Astrocyte (in vitro differentiated cells and primary cell): ENCODE measurements around the gene DES. TPM values are rescaled to one million over a fixed set of nuclear protein-coding genes. Genes with fewer than 3 reads are reported as not detected.

Experiments used
- DNase-seq: peaks from one replicate; pipeline ENCODE4 v3.0.0-alpha.2; 2010; ENCODE audit warnings: low read depth
- FAIRE-seq: peaks from 2 replicates; lab custom pipeline; 2011; peaks lifted over from hg19 to GRCh38; lab: Jason Lieb, UNC
- H2AFZ ChIP-seq: 2 replicates; pipeline ENCODE4 v1.6.0; 2012; ENCODE audit warnings: low read depth, low read length, inconsistent platforms
- H3K27ac ChIP-seq: 2 replicates; pipeline ENCODE4 v1.5.1; 2011; ENCODE audit warnings: low read depth, low read length, inconsistent platforms
- H3K27me3 ChIP-seq: 2 replicates; pipeline ENCODE4 v1.6.0; 2011; ENCODE audit warnings: low read length, inconsistent platforms; ENCODE audit not compliant: insufficient read depth
- H3K36me3 ChIP-seq: 2 replicates; pipeline ENCODE4 v1.5.1; 2011; ENCODE audit warnings: low read length, inconsistent platforms; ENCODE audit not compliant: insufficient read depth
- H3K4me1 ChIP-seq: 2 replicates; pipeline ENCODE4 v1.5.1; 2011; ENCODE audit warnings: low read length, inconsistent platforms; ENCODE audit not compliant: insufficient read depth
- H3K4me2 ChIP-seq: 2 replicates; pipeline ENCODE4 v1.6.0; 2012; ENCODE audit warnings: low read length, inconsistent platforms
- H3K4me3 ChIP-seq: 2 replicates; pipeline ENCODE4 v1.5.1; 2011; ENCODE audit warnings: low read depth, mild to moderate bottlenecking, low read length, inconsistent platforms; ENCODE audit not compliant: insufficient read depth
- H3K79me2 ChIP-seq: 2 replicates; pipeline ENCODE4 v1.6.0; 2012; ENCODE audit warnings: mild to moderate bottlenecking, low read length, inconsistent platforms; ENCODE audit not compliant: insufficient read depth
- H3K9ac ChIP-seq: 2 replicates; pipeline ENCODE4 v1.6.0; 2012; ENCODE audit warnings: mild to moderate bottlenecking, low read length, inconsistent platforms
- H3K9me3 ChIP-seq: 2 replicates; pipeline ENCODE4 v1.5.1; 2012; ENCODE audit warnings: low read depth, mild to moderate bottlenecking, low read length, inconsistent platforms; ENCODE audit not compliant: insufficient read depth
- H4K20me1 ChIP-seq: 2 replicates; pipeline ENCODE4 v1.6.0; 2012; ENCODE audit warnings: low read length, inconsistent platforms; ENCODE audit not compliant: insufficient read depth
- H3K27ac Mint-ChIP-seq: one replicate; pipeline ENCODE4 v1.8.0; 2021; ENCODE audit warnings: mild to moderate bottlenecking, mixed read lengths; ENCODE audit not compliant: unreplicated experiment
- H3K27me3 Mint-ChIP-seq: one replicate; pipeline ENCODE4 v1.8.0; 2021; ENCODE audit warnings: low read depth, mixed read lengths; ENCODE audit not compliant: unreplicated experiment
- H3K36me3 Mint-ChIP-seq: one replicate; pipeline ENCODE4 v1.8.0; 2021; ENCODE audit warnings: low read depth, mixed read lengths; ENCODE audit not compliant: unreplicated experiment
- H3K4me1 Mint-ChIP-seq: one replicate; pipeline ENCODE4 v1.8.0; 2021; ENCODE audit warnings: low read depth, mixed read lengths; ENCODE audit not compliant: unreplicated experiment
- H3K4me3 Mint-ChIP-seq: one replicate; pipeline ENCODE4 v1.8.0; 2021; ENCODE audit warnings: mild to moderate bottlenecking, moderate library complexity, mixed read lengths; ENCODE audit not compliant: unreplicated experiment
- H3K9me3 Mint-ChIP-seq: one replicate; pipeline ENCODE4 v1.8.0; 2021; ENCODE audit warnings: mild to moderate bottlenecking, mixed read lengths; ENCODE audit not compliant: unreplicated experiment
- EZH2 ChIP-seq: IDR thresholded peaks from 2 replicates; pipeline ENCODE4 v1.6.1; 2012; ENCODE audit warnings: mild to moderate bottlenecking, low read length, inconsistent platforms; ENCODE audit not compliant: insufficient read depth
- total RNA-seq: library from RNA; stranded (reverse); gene quantifications from 2 replicates; pipeline ENCODE4 v1.2.1, GENCODE V29; 2021
- TF ChIP-seq, protein P1 (sequence below): IDR thresholded peaks from 2 replicates; pipeline ENCODE4 v1.5.1; 2011; ENCODE audit warnings: low read depth, mild to moderate bottlenecking, inconsistent platforms, low read length, moderate library complexity; ENCODE audit not compliant: insufficient read depth

Gene DES
- total RNA-seq, 1 donor from 2014 or later: 5.4 TPM

DNA sequence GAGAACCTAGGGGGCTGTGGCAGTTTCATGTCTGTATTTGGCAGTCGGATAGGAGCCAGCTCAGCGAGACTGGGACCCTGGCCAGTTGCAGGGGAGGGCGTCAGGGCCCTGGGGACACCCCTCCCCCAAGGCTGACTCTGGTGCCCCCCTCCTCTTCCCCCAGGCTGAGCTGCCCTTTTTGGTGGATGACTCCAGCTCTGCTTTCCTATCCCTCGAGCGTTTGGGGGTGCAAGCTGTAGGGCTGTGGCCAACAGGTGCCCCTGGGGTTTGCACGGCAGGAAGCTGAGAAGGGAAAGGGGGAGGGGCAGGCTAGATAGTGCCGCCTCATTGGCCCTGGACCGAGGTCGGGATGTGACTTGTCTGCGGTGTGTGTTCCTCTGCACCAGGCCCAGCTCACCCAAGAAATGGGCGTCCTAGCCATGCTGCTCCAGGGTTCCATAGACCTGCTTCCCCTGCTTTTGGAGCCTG is 42.9 kb downstream of the DES start:
- Mint-ChIP-seq H3K9me3 (no peaks in the 10 kb centered on the region), H3K27ac (no peak overlapping the region), H3K4me3 (peak overlapping the region; percentile 40), H3K4me1 (peaks cover 24% of the 10 kb centered on the region), H3K36me3 (peaks cover 24% of the 10 kb centered on the region), H3K27me3 (no peaks in the 10 kb centered on the region)
- peaks cover 10% of the 10 kb centered on the region for H3K79me2 ChIP-seq
- H4K20me1 ChIP-seq: no peaks in the 10 kb centered on the region
- peaks cover 5% of the 10 kb centered on the region for H3K36me3 ChIP-seq
- no peak overlapping the region for H2AFZ ChIP-seq
- H3K27ac ChIP-seq: no peak overlapping the region
- peaks cover 30% of the 10 kb centered on the region for H3K4me1 ChIP-seq
- H3K4me3 ChIP-seq: no peak overlapping the region
- peak overlapping the region; percentile 54 for H3K9ac ChIP-seq
- FAIRE-seq: no peak
- no peaks in the 10 kb centered on the region for H3K27me3 ChIP-seq
- peak; percentile 29 for DNase-seq
- H3K9me3 ChIP-seq: no peaks in the 10 kb centered on the region
- H3K4me2 ChIP-seq: peak overlapping the region; percentile 76
- TF ChIP-seq EZH2: no peak
- TF ChIP-seq, protein P1, sequence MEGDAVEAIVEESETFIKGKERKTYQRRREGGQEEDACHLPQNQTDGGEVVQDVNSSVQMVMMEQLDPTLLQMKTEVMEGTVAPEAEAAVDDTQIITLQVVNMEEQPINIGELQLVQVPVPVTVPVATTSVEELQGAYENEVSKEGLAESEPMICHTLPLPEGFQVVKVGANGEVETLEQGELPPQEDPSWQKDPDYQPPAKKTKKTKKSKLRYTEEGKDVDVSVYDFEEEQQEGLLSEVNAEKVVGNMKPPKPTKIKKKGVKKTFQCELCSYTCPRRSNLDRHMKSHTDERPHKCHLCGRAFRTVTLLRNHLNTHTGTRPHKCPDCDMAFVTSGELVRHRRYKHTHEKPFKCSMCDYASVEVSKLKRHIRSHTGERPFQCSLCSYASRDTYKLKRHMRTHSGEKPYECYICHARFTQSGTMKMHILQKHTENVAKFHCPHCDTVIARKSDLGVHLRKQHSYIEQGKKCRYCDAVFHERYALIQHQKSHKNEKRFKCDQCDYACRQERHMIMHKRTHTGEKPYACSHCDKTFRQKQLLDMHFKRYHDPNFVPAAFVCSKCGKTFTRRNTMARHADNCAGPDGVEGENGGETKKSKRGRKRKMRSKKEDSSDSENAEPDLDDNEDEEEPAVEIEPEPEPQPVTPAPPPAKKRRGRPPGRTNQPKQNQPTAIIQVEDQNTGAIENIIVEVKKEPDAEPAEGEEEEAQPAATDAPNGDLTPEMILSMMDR: no peak

DNA sequence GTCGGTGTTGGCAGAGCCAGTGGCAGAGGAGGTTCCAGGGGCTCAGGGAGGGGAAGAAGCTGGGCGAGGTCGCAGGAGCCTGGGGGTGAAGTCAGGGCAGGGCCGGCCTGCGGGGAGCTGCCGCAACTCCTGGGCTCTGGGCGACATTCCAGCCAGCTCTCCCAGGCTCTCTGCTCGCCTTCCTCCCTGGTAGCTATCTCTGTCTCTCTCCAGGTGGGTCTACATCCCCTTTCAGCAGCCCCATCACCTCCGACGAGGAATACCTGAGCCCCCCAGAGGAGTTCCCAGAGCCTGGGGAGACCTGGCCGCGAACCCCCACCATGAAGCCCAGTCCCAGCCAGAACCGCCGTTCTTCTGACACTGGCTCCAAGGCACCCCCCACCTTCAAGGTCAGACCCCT is 43.5 kb downstream of the DES start:
- peak overlapping the region; percentile 76 for H3K4me2 ChIP-seq
- no peak overlapping the region for H3K27ac ChIP-seq
- FAIRE-seq (no peak), DNase-seq (no peak)
- Mint-ChIP-seq H3K27ac (no peak overlapping the region), H3K27me3 (no peaks in the 10 kb centered on the region), H3K4me1 (peaks cover 25% of the 10 kb centered on the region), H3K9me3 (no peaks in the 10 kb centered on the region), H3K4me3 (no peak overlapping the region), H3K36me3 (peaks cover 22% of the 10 kb centered on the region)
- H3K79me2 ChIP-seq: peaks cover 10% of the 10 kb centered on the region
- H3K36me3 ChIP-seq: peaks cover 6% of the 10 kb centered on the region
- no peaks in the 10 kb centered on the region for H4K20me1 ChIP-seq
- H3K4me1 ChIP-seq: peaks cover 30% of the 10 kb centered on the region
- no peak overlapping the region for H3K4me3 ChIP-seq
- H3K27me3 ChIP-seq: no peaks in the 10 kb centered on the region
- TF ChIP-seq, protein P1: no peak
- no peak for TF ChIP-seq EZH2
- H3K9me3 ChIP-seq: no peaks in the 10 kb centered on the region
- no peak overlapping the region for H2AFZ ChIP-seq
- peak overlapping the region; percentile 54 for H3K9ac ChIP-seq

DNA sequence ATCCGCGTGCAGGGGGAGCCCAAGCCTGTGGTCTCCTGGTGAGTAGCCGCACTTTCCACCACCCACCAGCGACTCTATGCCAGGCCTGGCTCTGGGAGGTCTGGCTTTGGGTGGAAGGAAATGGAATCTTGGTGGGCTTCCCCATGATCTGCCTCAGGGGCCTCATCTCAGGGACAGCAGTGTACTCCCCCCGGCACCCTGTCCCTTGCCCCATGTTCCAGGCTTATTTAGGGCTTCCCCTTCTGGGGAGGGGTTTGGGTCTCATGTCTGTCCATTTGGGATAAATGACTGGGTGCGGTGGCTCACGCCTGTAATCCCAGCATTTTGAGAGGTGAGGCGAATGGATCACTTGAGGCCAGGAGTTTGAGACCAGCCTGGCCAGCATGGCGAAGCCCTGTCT is 44.2 kb downstream of the DES start:
- no peak overlapping the region for H3K27ac ChIP-seq
- no peak overlapping the region for H2AFZ ChIP-seq
- DNase-seq: no peak
- peaks cover 10% of the 10 kb centered on the region for H3K79me2 ChIP-seq
- peaks cover 8% of the 10 kb centered on the region for H3K36me3 ChIP-seq
- H3K9me3 Mint-ChIP-seq: no peaks in the 10 kb centered on the region
- no peak for FAIRE-seq
- TF ChIP-seq EZH2: no peak
- TF ChIP-seq, protein P1: no peak
- H3K27ac Mint-ChIP-seq: no peak overlapping the region
- H3K27me3 ChIP-seq: no peaks in the 10 kb centered on the region
- no peaks in the 10 kb centered on the region for H3K27me3 Mint-ChIP-seq
- H3K36me3 Mint-ChIP-seq: peaks cover 22% of the 10 kb centered on the region
- no peak overlapping the region for H3K4me3 ChIP-seq
- H3K9me3 ChIP-seq: no peaks in the 10 kb centered on the region
- H3K4me2 ChIP-seq: no peak overlapping the region
- no peak overlapping the region for H3K9ac ChIP-seq
- no peak overlapping the region for H3K4me3 Mint-ChIP-seq
- H3K4me1 ChIP-seq: peaks cover 30% of the 10 kb centered on the region
- no peaks in the 10 kb centered on the region for H4K20me1 ChIP-seq
- peaks cover 28% of the 10 kb centered on the region for H3K4me1 Mint-ChIP-seq
